ENCODE results near the gene ARMC2.

ARMC2 gene

GRCh38 chr6:108948181-108948661, 100.0 kb downstream of the ARMC2 start:
- no peak for DNase-seq (ENCODE audit: low spot score)
- peak overlapping the region; percentile 7 for H3K4me3 ChIP-seq
- peak overlapping the region; percentile 75 to 77 for H3K27ac ChIP-seq
- TF ChIP-seq, protein P1, sequence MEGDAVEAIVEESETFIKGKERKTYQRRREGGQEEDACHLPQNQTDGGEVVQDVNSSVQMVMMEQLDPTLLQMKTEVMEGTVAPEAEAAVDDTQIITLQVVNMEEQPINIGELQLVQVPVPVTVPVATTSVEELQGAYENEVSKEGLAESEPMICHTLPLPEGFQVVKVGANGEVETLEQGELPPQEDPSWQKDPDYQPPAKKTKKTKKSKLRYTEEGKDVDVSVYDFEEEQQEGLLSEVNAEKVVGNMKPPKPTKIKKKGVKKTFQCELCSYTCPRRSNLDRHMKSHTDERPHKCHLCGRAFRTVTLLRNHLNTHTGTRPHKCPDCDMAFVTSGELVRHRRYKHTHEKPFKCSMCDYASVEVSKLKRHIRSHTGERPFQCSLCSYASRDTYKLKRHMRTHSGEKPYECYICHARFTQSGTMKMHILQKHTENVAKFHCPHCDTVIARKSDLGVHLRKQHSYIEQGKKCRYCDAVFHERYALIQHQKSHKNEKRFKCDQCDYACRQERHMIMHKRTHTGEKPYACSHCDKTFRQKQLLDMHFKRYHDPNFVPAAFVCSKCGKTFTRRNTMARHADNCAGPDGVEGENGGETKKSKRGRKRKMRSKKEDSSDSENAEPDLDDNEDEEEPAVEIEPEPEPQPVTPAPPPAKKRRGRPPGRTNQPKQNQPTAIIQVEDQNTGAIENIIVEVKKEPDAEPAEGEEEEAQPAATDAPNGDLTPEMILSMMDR (IDR thresholded peaks at IDR 0.05), result no peak

- no peak overlapping the region for H3K4me3 ChIP-seq
- TF ChIP-seq, protein P1 (IDR thresholded peaks at IDR 0.05), result no peak
- H3K27ac ChIP-seq, result peak overlapping the region in 1 of 2 donors; percentile 17
- no peak for DNase-seq (ENCODE audit: low spot score)
Observed at GRCh38 chr6:108951351-108951953, 103.2 kb downstream of the ARMC2 start.

GRCh38 chr6:108952776-108953486, 104.7 kb downstream of the ARMC2 start:
- peak overlapping the region in 1 of 2 donors; percentile 68 for H3K27ac ChIP-seq
- DNase-seq (ENCODE audit: low spot score), result no peak

GRCh38 chr6:108953681-108954080, 105.5 kb downstream of the ARMC2 start:
- no peak overlapping the region for H3K27ac ChIP-seq
- DNase-seq (ENCODE audit: low spot score), result no peak
- H3K4me3 ChIP-seq, result no peak overlapping the region
- TF ChIP-seq, protein P1 (IDR thresholded peaks at IDR 0.05), result no peak

More at GRCh38 chr6:108952776-108953486, 104.7 kb downstream of the ARMC2 start:
- TF ChIP-seq, protein P1 (IDR thresholded peaks at IDR 0.05), result no peak
- H3K4me3 ChIP-seq, result peak overlapping the region; percentile 41

GRCh38 chr6:108955329-108955949, 107.2 kb downstream of the ARMC2 start:
- H3K27ac ChIP-seq, result no peak overlapping the region
- H3K4me3 ChIP-seq, result no peak overlapping the region
- no peak for DNase-seq (ENCODE audit: low spot score)
- TF ChIP-seq, protein P1 (IDR thresholded peaks at IDR 0.05), result no peak

GRCh38 chr6:108957221-108957620, 109.0 kb downstream of the ARMC2 start:
- no peak overlapping the region for H3K4me3 ChIP-seq
- TF ChIP-seq, protein P1 (IDR thresholded peaks at IDR 0.05), result no peak
- H3K27ac ChIP-seq, result no peak overlapping the region
- DNase-seq (ENCODE audit: low spot score), result no peak

Data from coronary artery (tissue), 2 donors.